ENCODE data around the gene RAPGEF4. TPM values are rescaled to one million over a fixed set of nuclear protein-coding genes. Genes with fewer than 3 reads are reported as not detected.
A peak's percentile ranks its signal among the peaks of the same experiment; 100 is the strongest.

The RAPGEF4 gene
- polyA plus RNA-seq, 1 experiment = 1.3 TPM

DNA sequence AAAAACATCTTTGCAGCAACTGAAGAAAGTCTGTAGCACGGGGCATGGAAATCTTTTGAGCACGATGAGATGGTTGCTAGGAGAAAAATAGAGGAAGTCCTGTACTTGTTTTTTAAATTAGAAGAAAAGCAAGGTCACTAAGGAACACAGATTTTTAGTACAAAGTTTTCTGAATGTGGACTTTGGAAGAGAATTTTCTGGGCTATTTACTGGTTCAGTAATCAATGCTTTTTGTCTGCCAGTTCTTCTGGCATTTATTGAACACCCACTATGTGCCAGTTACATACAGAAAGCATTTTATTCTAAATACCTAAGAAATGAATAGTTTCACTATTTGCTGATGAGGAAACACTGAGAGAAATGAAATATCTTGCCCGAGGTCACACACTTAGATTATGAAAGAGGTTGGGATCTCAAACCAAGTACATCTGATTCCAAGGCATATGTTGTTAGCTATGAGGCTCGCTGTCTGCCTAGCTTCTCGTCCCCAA is 324.4 kb downstream of the RAPGEF4 start:
- TF ChIP-seq, protein P1, sequence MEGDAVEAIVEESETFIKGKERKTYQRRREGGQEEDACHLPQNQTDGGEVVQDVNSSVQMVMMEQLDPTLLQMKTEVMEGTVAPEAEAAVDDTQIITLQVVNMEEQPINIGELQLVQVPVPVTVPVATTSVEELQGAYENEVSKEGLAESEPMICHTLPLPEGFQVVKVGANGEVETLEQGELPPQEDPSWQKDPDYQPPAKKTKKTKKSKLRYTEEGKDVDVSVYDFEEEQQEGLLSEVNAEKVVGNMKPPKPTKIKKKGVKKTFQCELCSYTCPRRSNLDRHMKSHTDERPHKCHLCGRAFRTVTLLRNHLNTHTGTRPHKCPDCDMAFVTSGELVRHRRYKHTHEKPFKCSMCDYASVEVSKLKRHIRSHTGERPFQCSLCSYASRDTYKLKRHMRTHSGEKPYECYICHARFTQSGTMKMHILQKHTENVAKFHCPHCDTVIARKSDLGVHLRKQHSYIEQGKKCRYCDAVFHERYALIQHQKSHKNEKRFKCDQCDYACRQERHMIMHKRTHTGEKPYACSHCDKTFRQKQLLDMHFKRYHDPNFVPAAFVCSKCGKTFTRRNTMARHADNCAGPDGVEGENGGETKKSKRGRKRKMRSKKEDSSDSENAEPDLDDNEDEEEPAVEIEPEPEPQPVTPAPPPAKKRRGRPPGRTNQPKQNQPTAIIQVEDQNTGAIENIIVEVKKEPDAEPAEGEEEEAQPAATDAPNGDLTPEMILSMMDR (IDR thresholded peaks at IDR 0.05; ENCODE audit: low read depth, low read length) = no peak
- peaks cover 8% of the 10 kb centered on the region; the same call in 1 of the 2 replicates for H3K9me3 ChIP-seq (ENCODE audit: control insufficient read depth, insufficient read depth, low read length)
- DNase-seq (ENCODE audit: low read depth, low spot score) = no peak
- H3K27me3 ChIP-seq (ENCODE audit: control insufficient read depth, insufficient read depth, low read length) = no peaks in the 10 kb centered on the region
- ChIA-PET CTCF (no interaction called here), POLR2A (no interaction called here)
- no peak overlapping the region for H3K27ac ChIP-seq (ENCODE audit: low read depth, low read length)
- no peak overlapping the region for H3K4me3 ChIP-seq (ENCODE audit: low read depth, low read length)

DNA sequence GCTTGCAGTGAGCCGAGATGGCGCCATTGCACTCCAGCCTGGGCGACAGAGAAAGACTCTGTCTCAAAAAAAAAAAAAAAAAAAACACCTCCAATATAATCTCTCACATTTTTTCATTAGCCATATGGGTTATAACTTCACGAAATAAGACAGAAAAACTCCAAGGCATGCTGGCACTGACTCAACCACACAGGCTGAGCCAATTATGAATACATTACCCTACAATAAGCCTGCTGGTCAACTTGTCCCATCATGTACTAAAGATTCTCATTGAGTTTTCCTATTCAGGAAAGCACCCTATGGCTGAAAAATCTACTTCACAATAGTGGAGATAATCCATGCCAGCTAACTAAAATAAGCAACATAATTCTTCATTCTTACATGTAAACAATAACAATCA is 327.2 kb downstream of the RAPGEF4 start:
- Histone ChIP-seq H3K4me3 (ENCODE audit: low read depth, low read length) (no peak overlapping the region), H3K9me3 (ENCODE audit: control insufficient read depth, insufficient read depth, low read length) (peaks cover 8% of the 10 kb centered on the region; the same call in 1 of the 2 replicates), H3K27ac (ENCODE audit: low read depth, low read length) (no peak overlapping the region), H3K27me3 (ENCODE audit: control insufficient read depth, insufficient read depth, low read length) (no peaks in the 10 kb centered on the region)
- TF ChIP-seq, protein P1 (IDR thresholded peaks at IDR 0.05; ENCODE audit: low read depth, low read length) = no peak
- POLR2A ChIA-PET = interaction anchor here (1.0 kb wide), 1 partner anchor 9 kb away, joined by 5 read pairs; no protein-coding TSS in a partner anchor
- DNase-seq (ENCODE audit: low read depth, low spot score) = no peak
- CTCF ChIA-PET = interaction anchor here (0.8 to 1.8 kb wide), 2 partner anchors 35 to 36 kb away, joined by 3 to 8 read pairs; no protein-coding TSS in a partner anchor

- peak; percentile 64 for DNase-seq (ENCODE audit: low read depth, low spot score)
- Histone ChIP-seq H3K4me3 (ENCODE audit: low read depth, low read length) (no peak overlapping the region), H3K9me3 (ENCODE audit: control insufficient read depth, insufficient read depth, low read length) (no peaks in the 10 kb centered on the region), H3K27ac (ENCODE audit: low read depth, low read length) (no peak overlapping the region), H3K27me3 (ENCODE audit: control insufficient read depth, insufficient read depth, low read length) (no peaks in the 10 kb centered on the region)
- ChIA-PET POLR2A (interaction anchor here (0.6 to 0.9 kb wide), 4 partner anchors 10 to 101 kb away, joined by 3 to 8 read pairs (median 3); no protein-coding TSS in a partner anchor), CTCF (interaction anchor here (0.7 to 1.7 kb wide), 5 partner anchors 10 to 258 kb away, joined by 3 to 9 read pairs (median 5); no protein-coding TSS in a partner anchor)
- TF ChIP-seq, protein P1 (IDR thresholded peaks at IDR 0.05; ENCODE audit: low read depth, low read length) = no peak
Observed at GRCh38 chr2:173064151-173064805, 328.6 kb downstream of the RAPGEF4 start.

- TF ChIP-seq, protein P1 (IDR thresholded peaks at IDR 0.05; ENCODE audit: low read depth, low read length) = no peak
- H3K4me3 ChIP-seq (ENCODE audit: low read depth, low read length) = no peak overlapping the region
- POLR2A ChIA-PET = no interaction called here
- no peak for DNase-seq (ENCODE audit: low read depth, low spot score)
- no peak overlapping the region for H3K27ac ChIP-seq (ENCODE audit: low read depth, low read length)
- CTCF ChIA-PET = interaction anchor here (0.8 to 1.6 kb wide), 2 partner anchors 10 to 39 kb away, joined by 3 to 6 read pairs; no protein-coding TSS in a partner anchor
- peaks cover 2% of the 10 kb centered on the region for H3K27me3 ChIP-seq (ENCODE audit: control insufficient read depth, insufficient read depth, low read length)
- no peaks in the 10 kb centered on the region for H3K9me3 ChIP-seq (ENCODE audit: control insufficient read depth, insufficient read depth, low read length)
Observed at GRCh38 chr2:173066887-173067676, 331.4 kb downstream of the RAPGEF4 start.
